GM12878 (cell line): Measurements from ENCODE around the gene PLD4. TPM values are rescaled to one million over a fixed set of nuclear protein-coding genes. Genes with fewer than 3 reads are reported as not detected.

ENCODE experiments used
- ATAC-seq: fragments of 200-7000 bp; cut with Tn5 transposase; 3 replicates; pipeline ENCODE4 v1.9.1; 2020; ENCODE audit warnings: mild to moderate bottlenecking, moderate library complexity
- BruUV-seq: library from RNA; stranded (reverse); fragments of 400-500 nt; replicated peaks from 2 replicates; lab custom pipeline; 2021; lab: Mats Ljungman, UMichigan
- CTCF ChIA-PET: fragments of 300-600 bp; sonication (Branson Sonifier 250); formaldehyde crosslinking; extraction: SDS; loops from one replicate; lab custom pipeline; 2021; ENCODE audit warnings: inconsistent platforms; lab: Yijun Ruan, JAX
- POLR2A ChIA-PET: fragments of 350-600 bp; formaldehyde crosslinking; extraction: SDS; loops from one replicate; lab custom pipeline; 2021; ENCODE audit warnings: inconsistent platforms; lab: Charles Lee
- RAD21 ChIA-PET: fragments of 300-600 bp; sonication (Branson Sonifier 250); formaldehyde crosslinking; loops from one replicate; lab custom pipeline; 2023; ENCODE audit warnings: antibody characterized with exemption; ENCODE audit not compliant: unreplicated experiment; lab: Charles Lee
- SMC1A ChIA-PET: fragments of 300-600 bp; sonication (Branson Sonifier 250); formaldehyde crosslinking; loops from one replicate; lab custom pipeline; 2023; ENCODE audit not compliant: unreplicated experiment, uncharacterized antibody; lab: Charles Lee
- DNase-seq: peaks from one replicate; pipeline ENCODE4 v3.0.0-alpha.2; 2011; ENCODE audit warnings: low read depth, low spot score
- FAIRE-seq: peaks from 3 replicates; lab custom pipeline; 2011; peaks lifted over from hg19 to GRCh38; lab: Jason Lieb, UNC
- H2AFZ ChIP-seq: 2 replicates; pipeline ENCODE4 v1.6.0; 2011; ENCODE audit warnings: low read depth, low read length, control low read depth; ENCODE audit not compliant: control insufficient read depth
- H3K27ac ChIP-seq: 2 replicates; pipeline ENCODE4 v1.5.1; 2011; ENCODE audit warnings: control low read depth; ENCODE audit not compliant: control insufficient read depth, insufficient read depth
- H3K27me3 ChIP-seq, 2 experiments: replicated peaks in 1 of 2; 2 replicates each; pipeline versions ENCODE4 v1.6.0 to v1.6.1; 2011; ENCODE audit warnings: low read length in 1 of 2; ENCODE audit not compliant: control insufficient read depth in 2 of 2, insufficient read depth in 2 of 2
- H3K36me3 ChIP-seq, 2 experiments: 2 replicates each; pipeline ENCODE4 v1.5.1; 2011; ENCODE audit warnings: low read length in 1 of 2; ENCODE audit not compliant: control insufficient read depth in 2 of 2, insufficient read depth in 2 of 2
- H3K4me1 ChIP-seq: 2 replicates; pipeline ENCODE4 v1.6.1; 2011; ENCODE audit warnings: mild to moderate bottlenecking, low read length, moderate library complexity, mixed read lengths; ENCODE audit not compliant: control insufficient read depth, insufficient read depth
- H3K4me2 ChIP-seq: 2 replicates; pipeline ENCODE4 v1.6.0; 2011; ENCODE audit warnings: control low read depth; ENCODE audit not compliant: control insufficient read depth, insufficient read depth
- H3K4me3 ChIP-seq: fragments of 200-600 bp; sonication (generic); 2 replicates; pipeline ENCODE4 v1.5.1; 2016
- H3K79me2 ChIP-seq: 2 replicates; pipeline ENCODE4 v1.6.0; 2011; ENCODE audit warnings: low read length; ENCODE audit not compliant: control insufficient read depth, insufficient read depth
- H3K9ac ChIP-seq: 2 replicates; pipeline ENCODE4 v1.8.0; 2011; ENCODE audit warnings: low read length, control low read depth, mixed read lengths; ENCODE audit not compliant: control insufficient read depth, insufficient read depth
- H3K9me3 ChIP-seq: replicated peaks from 3 replicates; pipeline ENCODE4 v1.5.1; 2011; ENCODE audit warnings: mild to moderate bottlenecking, low read length; ENCODE audit not compliant: control insufficient read depth, insufficient read depth
- H4K20me1 ChIP-seq: 2 replicates; pipeline ENCODE4 v1.6.0; 2011; ENCODE audit not compliant: control insufficient read depth, insufficient read depth
- BCL3 ChIP-seq: IDR thresholded peaks from 2 replicates; pipeline ENCODE4 v1.6.1; 2011; ENCODE audit warnings: borderline replicate concordance, low read depth, mild to moderate bottlenecking, moderate library complexity, low read length; ENCODE audit not compliant: insufficient read depth, poor library complexity, severe bottlenecking
- HDGF ChIP-seq: fragments of 450-650 bp; IDR thresholded peaks from 2 replicates; pipeline ENCODE4 v1.6.1; 2016; ENCODE audit warnings: antibody characterized with exemption
- LARP7 ChIP-seq: fragments of 450-650 bp; IDR thresholded peaks from 2 replicates; pipeline ENCODE4 v1.6.1; 2017; ENCODE audit warnings: mild to moderate bottlenecking
- MAX ChIP-seq: IDR thresholded peaks from 2 replicates; pipeline ENCODE4 v1.6.1; 2012; ENCODE audit warnings: low read depth, low read length, improper control_type of control experiment
- NRF1 ChIP-seq: conservative IDR thresholded peaks from 2 replicates; pipeline ENCODE4 v1.6.1; 2011; ENCODE audit warnings: mild to moderate bottlenecking, low read depth, low read length, improper control_type of control experiment
- POU2F2 ChIP-seq: IDR thresholded peaks from 3 replicates; pipeline ENCODE4 v1.6.1; 2011; ENCODE audit warnings: low read depth, mild to moderate bottlenecking, low read length, borderline replicate concordance
- RBBP5 ChIP-seq: fragments of 200-600 bp; sonication (generic); conservative IDR thresholded peaks from 2 replicates; pipeline ENCODE4 v1.6.1; 2016
- SREBF2 ChIP-seq: IDR thresholded peaks from 2 replicates; pipeline ENCODE4 v1.6.1; 2012; ENCODE audit warnings: mild to moderate bottlenecking, low read length
- USF2 ChIP-seq: IDR thresholded peaks from 2 replicates; pipeline ENCODE4 v1.6.1; 2011; ENCODE audit warnings: low read depth, low read length, improper control_type of control experiment, borderline replicate concordance
- ZBTB11 ChIP-seq: fragments of 450-650 bp; formaldehyde crosslinking; IDR thresholded peaks from 2 replicates; pipeline ENCODE4 v1.5.0; 2022; ENCODE audit warnings: mild to moderate bottlenecking, missing genetic modification characterization
- ZNF274 ChIP-seq: IDR thresholded peaks from one replicate; pipeline ENCODE4 v1.8.0; 2011; ENCODE audit not compliant: insufficient read length, insufficient read depth
- WGBS: methylation state at CpG from one replicate; pipeline ENCODE4 v1.1.6; 2016; ENCODE audit warnings: low lambda C conversion rate; ENCODE audit not compliant: insufficient replicate concordance, insufficient coverage; ENCODE audit errors: missing lambda C conversion rate; 5-methylcytosine and 5-hydroxymethylcytosine counted together
- in situ Hi-C: fragments of 300-500 bp; cut with MboI; formaldehyde crosslinking; loops from 9 replicates; pipeline ENCODE4 v1.14.3; 2018; ENCODE audit warnings: mixed read lengths
- intact Hi-C: fragments of 100-400 bp; cut with micrococcal nuclease; formaldehyde crosslinking; loops from one replicate; pipeline ENCODE4 v1.14.2; 2022; ENCODE audit not compliant: unreplicated experiment
- polyA plus RNA-seq, 11 experiments: library from polyadenylated mRNA; depleted of rRNA in 4 of 11; unstranded in 6 of 11; stranded (reverse) in 5 of 11; fragments of >200 nt; fragmentation: Nextera tagmentation in 4 of 11; fragmentation: Illumina TruSeq in 1 of 11; extraction: Ambion mirVana in 4 of 11; extraction: Trizol in 1 of 11; gene quantifications; 1 replicate in 1 of 11; 2 replicates in 10 of 11; pipeline versions ENCODE4 v1.2.1 to v1.2.3, GENCODE V29; 2011 to 2016; ENCODE audit warnings: inconsistent platforms in 2 of 11, missing spikeins in 2 of 11, low read depth in 1 of 11
- total RNA-seq, 4 experiments: library from RNA; depleted of rRNA in 3 of 4; stranded (reverse); fragments of >200 nt in 3 of 4; fragmentation: Illumina TruSeq in 1 of 4; extraction: Trizol in 1 of 4; gene quantifications; 2 replicates each; pipeline versions ENCODE4 v1.2.1 to v1.2.3, GENCODE V29; 2013 to 2021

The PLD4 gene
- total and polyA plus RNA-seq, 10 of the 15 experiments (the other 5 are each of a cell fraction or from before 2014, with no cell fraction given), result 0.20 to 57.7 (median 9.9) TPM

- ChIA-PET CTCF (interaction anchor here (1.2 to 1.5 kb wide), 2 partner anchors 11 to 104 kb away, joined by 3 read pairs; no protein-coding TSS in a partner anchor), SMC1A (no interaction called here), RAD21 (no interaction called here), POLR2A (no interaction called here)
- H2AFZ ChIP-seq, result no peak overlapping the region
- WGBS, result 3% methylated on average over 2 of the region's 2 CpGs
- peaks cover 9 to 11% of the 10 kb centered on the region in 2 experiments for H3K27me3 ChIP-seq
- FAIRE-seq (no peak), DNase-seq (no peak), ATAC-seq (no peak)
- no peak overlapping the region for H3K4me2 ChIP-seq
- no peaks in the 10 kb centered on the region for H3K79me2 ChIP-seq
- H3K27ac ChIP-seq, result no peak overlapping the region
- TF ChIP-seq USF2, result no peak
- no peak for TF ChIP-seq SREBF2
- TF ChIP-seq LARP7, result no peak
- no peak for TF ChIP-seq ZBTB11 (CRISPR knock-in tag)
- TF ChIP-seq NRF1, result no peak
- no peak for TF ChIP-seq RBBP5
- TF ChIP-seq MAX, result no peak
- no peak for TF ChIP-seq BCL3
- TF ChIP-seq ZNF274, result no peak
- no peak for TF ChIP-seq POU2F2
- no peak for TF ChIP-seq HDGF
- H4K20me1 ChIP-seq, result no peaks in the 10 kb centered on the region; the same call in 1 of the 2 replicates
- BruUV-seq, result no TSS peak
- intact Hi-C loops, result no loop called here
- H3K9me3 ChIP-seq, result no peaks in the 10 kb centered on the region
- in situ Hi-C loops, result no loop called here
- H3K9ac ChIP-seq, result no peak overlapping the region
- H3K4me1 ChIP-seq, result no peaks in the 10 kb centered on the region
- H3K4me3 ChIP-seq, result no peak overlapping the region
- H3K36me3 ChIP-seq, result no peaks in the 10 kb centered on the region
These were observed 11.3 kb downstream of the PLD4 start for GRCh38 chr14:104935955-104936354.
